ENCODE data around the gene DYNC2H1. TPM values are rescaled to one million over a fixed set of nuclear protein-coding genes. Genes with fewer than 3 reads are reported as not detected.
A peak's percentile ranks its signal among the peaks of the same experiment; 100 is the strongest.

The DYNC2H1 gene
- total RNA-seq, 2 experiments from 2014 or later = 2.9 to 3.5 TPM

GRCh38 chr11:103266167-103266831 is 157.1 kb downstream of the DYNC2H1 start:
- no peaks in the 10 kb centered on the region for H3K27me3 Mint-ChIP-seq
- DNase-seq = no peak
- no peak overlapping the region for H3K27ac Mint-ChIP-seq
- ATAC-seq (ENCODE audit: low read depth) = no peak
- H3K4me3 Mint-ChIP-seq = no peak overlapping the region
- no peaks in the 10 kb centered on the region for H3K36me3 Mint-ChIP-seq
- POLR2A ChIA-PET = no interaction called here
- H3K9me3 Mint-ChIP-seq = no peaks in the 10 kb centered on the region
- no peaks in the 10 kb centered on the region for H3K4me1 Mint-ChIP-seq

GRCh38 chr11:103272876-103273275 is 163.7 kb downstream of the DYNC2H1 start:
- ATAC-seq (ENCODE audit: low read depth) (no peak), DNase-seq (no peak)
- Mint-ChIP-seq H3K4me3 (no peak overlapping the region), H3K9me3 (no peaks in the 10 kb centered on the region), H3K27me3 (no peaks in the 10 kb centered on the region), H3K36me3 (no peaks in the 10 kb centered on the region), H3K27ac (no peak overlapping the region), H3K4me1 (no peaks in the 10 kb centered on the region)
- POLR2A ChIA-PET = no interaction called here

- POLR2A ChIA-PET = no interaction called here
- Mint-ChIP-seq H3K36me3 (no peaks in the 10 kb centered on the region), H3K27me3 (no peaks in the 10 kb centered on the region), H3K27ac (no peak overlapping the region), H3K4me3 (no peak overlapping the region), H3K4me1 (no peaks in the 10 kb centered on the region), H3K9me3 (no peaks in the 10 kb centered on the region)
- ATAC-seq (ENCODE audit: low read depth) = no peak
- DNase-seq = no peak
Observed at GRCh38 chr11:103274025-103274424, 164.8 kb downstream of the DYNC2H1 start.

- DNase-seq = no peak
- Mint-ChIP-seq H3K27me3 (no peaks in the 10 kb centered on the region), H3K36me3 (no peaks in the 10 kb centered on the region), H3K4me1 (no peaks in the 10 kb centered on the region), H3K27ac (no peak overlapping the region), H3K9me3 (no peaks in the 10 kb centered on the region), H3K4me3 (no peak overlapping the region)
- POLR2A ChIA-PET = no interaction called here
- no peak for ATAC-seq (ENCODE audit: low read depth)
Observed at GRCh38 chr11:103279821-103280220, 170.6 kb downstream of the DYNC2H1 start.

GRCh38 chr11:103281301-103281700 is 172.1 kb downstream of the DYNC2H1 start:
- Mint-ChIP-seq H3K9me3 (no peaks in the 10 kb centered on the region), H3K4me1 (no peaks in the 10 kb centered on the region), H3K27ac (no peak overlapping the region), H3K36me3 (no peaks in the 10 kb centered on the region), H3K4me3 (no peak overlapping the region), H3K27me3 (no peaks in the 10 kb centered on the region)
- POLR2A ChIA-PET = no interaction called here
- DNase-seq (no peak), ATAC-seq (ENCODE audit: low read depth) (no peak)

- no peaks in the 10 kb centered on the region for H3K36me3 Mint-ChIP-seq
- ATAC-seq (ENCODE audit: low read depth) = no peak
Observed at GRCh38 chr11:103284260-103284659, 175.0 kb downstream of the DYNC2H1 start.

GRCh38 chr11:103294516-103294915 is 185.3 kb downstream of the DYNC2H1 start:
- Mint-ChIP-seq H3K9me3 (peaks cover 13% of the 10 kb centered on the region), H3K4me3 (no peak overlapping the region), H3K27ac (no peak overlapping the region), H3K4me1 (no peaks in the 10 kb centered on the region), H3K36me3 (peaks cover 3% of the 10 kb centered on the region), H3K27me3 (no peaks in the 10 kb centered on the region)
- POLR2A ChIA-PET = no interaction called here
- no peak for ATAC-seq (ENCODE audit: low read depth)
- no peak for DNase-seq

More at GRCh38 chr11:103284260-103284659, 175.0 kb downstream of the DYNC2H1 start:
- Mint-ChIP-seq H3K4me3 (no peak overlapping the region), H3K4me1 (no peaks in the 10 kb centered on the region), H3K27me3 (no peaks in the 10 kb centered on the region), H3K9me3 (no peaks in the 10 kb centered on the region), H3K27ac (no peak overlapping the region)
- no peak for DNase-seq
- POLR2A ChIA-PET = no interaction called here

- DNase-seq = no peak
- H3K4me3 Mint-ChIP-seq = no peak overlapping the region
- no peak overlapping the region for H3K27ac Mint-ChIP-seq
- peaks cover 3% of the 10 kb centered on the region for H3K36me3 Mint-ChIP-seq
- H3K9me3 Mint-ChIP-seq = peaks cover 11% of the 10 kb centered on the region
- POLR2A ChIA-PET = no interaction called here
- no peaks in the 10 kb centered on the region for H3K27me3 Mint-ChIP-seq
- no peaks in the 10 kb centered on the region for H3K4me1 Mint-ChIP-seq
- no peak for ATAC-seq (ENCODE audit: low read depth)
Observed at GRCh38 chr11:103295704-103296103, 186.5 kb downstream of the DYNC2H1 start.

- ATAC-seq (ENCODE audit: low read depth) (no peak), DNase-seq (no peak)
- no peaks in the 10 kb centered on the region for H3K4me1 Mint-ChIP-seq
- POLR2A ChIA-PET = no interaction called here
- H3K27ac Mint-ChIP-seq = no peak overlapping the region
- H3K4me3 Mint-ChIP-seq = no peak overlapping the region
- no peaks in the 10 kb centered on the region for H3K27me3 Mint-ChIP-seq
- H3K36me3 Mint-ChIP-seq = peaks cover 3% of the 10 kb centered on the region
- peaks cover 8% of the 10 kb centered on the region for H3K9me3 Mint-ChIP-seq
Observed at GRCh38 chr11:103297900-103298299, 188.7 kb downstream of the DYNC2H1 start.

GRCh38 chr11:103315248-103315647 is 206.0 kb downstream of the DYNC2H1 start:
- DNase-seq = no peak
- Mint-ChIP-seq H3K36me3 (no peaks in the 10 kb centered on the region), H3K4me3 (no peak overlapping the region), H3K27me3 (no peaks in the 10 kb centered on the region), H3K4me1 (no peaks in the 10 kb centered on the region), H3K27ac (no peak overlapping the region), H3K9me3 (no peaks in the 10 kb centered on the region)
- POLR2A ChIA-PET = no interaction called here
- ATAC-seq (ENCODE audit: low read depth) = no peak

GRCh38 chr11:103317118-103317517 is 207.9 kb downstream of the DYNC2H1 start:
- no peak for ATAC-seq (ENCODE audit: low read depth)
- Mint-ChIP-seq H3K27ac (no peak overlapping the region), H3K4me3 (no peak overlapping the region), H3K36me3 (no peaks in the 10 kb centered on the region), H3K9me3 (no peaks in the 10 kb centered on the region), H3K4me1 (no peaks in the 10 kb centered on the region), H3K27me3 (no peaks in the 10 kb centered on the region)
- DNase-seq = no peak
- POLR2A ChIA-PET = no interaction called here

GRCh38 chr11:103322821-103323220 is 213.6 kb downstream of the DYNC2H1 start:
- no peaks in the 10 kb centered on the region for H3K9me3 Mint-ChIP-seq
- no peak overlapping the region for H3K27ac Mint-ChIP-seq

GRCh38 chr11:103325686-103326069 is 216.5 kb downstream of the DYNC2H1 start:
- H3K9me3 Mint-ChIP-seq = no peaks in the 10 kb centered on the region
- H3K4me1 Mint-ChIP-seq = peaks cover 7% of the 10 kb centered on the region
- H3K36me3 Mint-ChIP-seq = no peaks in the 10 kb centered on the region
- H3K27me3 Mint-ChIP-seq = no peaks in the 10 kb centered on the region
- no peak for DNase-seq
- POLR2A ChIA-PET = no interaction called here
- no peak for ATAC-seq (ENCODE audit: low read depth)
- H3K4me3 Mint-ChIP-seq = peak overlapping the region; percentile 59
- no peak overlapping the region for H3K27ac Mint-ChIP-seq

More at GRCh38 chr11:103322821-103323220, 213.6 kb downstream of the DYNC2H1 start:
- POLR2A ChIA-PET = interaction anchor here (0.6 kb wide), 1 partner anchor 10 kb away, joined by 4 read pairs; no protein-coding TSS in a partner anchor
- H3K36me3 Mint-ChIP-seq = no peaks in the 10 kb centered on the region
- H3K4me3 Mint-ChIP-seq = no peak overlapping the region
- H3K27me3 Mint-ChIP-seq = no peaks in the 10 kb centered on the region
- DNase-seq (no peak), ATAC-seq (ENCODE audit: low read depth) (no peak)
- peaks cover 7% of the 10 kb centered on the region for H3K4me1 Mint-ChIP-seq

GRCh38 chr11:103326070-103326794 is 217.0 kb downstream of the DYNC2H1 start:
- Mint-ChIP-seq H3K9me3 (no peaks in the 10 kb centered on the region), H3K36me3 (no peaks in the 10 kb centered on the region), H3K4me1 (peaks cover 7% of the 10 kb centered on the region), H3K4me3 (peak overlapping the region; percentile 59), H3K27ac (no peak overlapping the region), H3K27me3 (no peaks in the 10 kb centered on the region)
- peak; percentile 86 for ATAC-seq (ENCODE audit: low read depth)
- POLR2A ChIA-PET = no interaction called here
- DNase-seq = peak; percentile 36
